WI38 (cell line): ENCODE measurements around the gene FOXP3.

Source experiments
- H3K4me3 ChIP-seq: 2 replicates; pipeline ENCODE4 v1.5.1; 2011; ENCODE audit warnings: low read depth, mild to moderate bottlenecking, control low read depth, low read length
- TF ChIP-seq, protein P1 (sequence below): IDR thresholded peaks from 2 replicates; pipeline ENCODE4 v1.5.1; 2012; ENCODE audit warnings: low read depth, mild to moderate bottlenecking, control low read depth, low read length

Gene FOXP3

GRCh38 chrX:49238735-49239134 lies 25.8 kb downstream of the FOXP3 start:
- TF ChIP-seq, protein P1, sequence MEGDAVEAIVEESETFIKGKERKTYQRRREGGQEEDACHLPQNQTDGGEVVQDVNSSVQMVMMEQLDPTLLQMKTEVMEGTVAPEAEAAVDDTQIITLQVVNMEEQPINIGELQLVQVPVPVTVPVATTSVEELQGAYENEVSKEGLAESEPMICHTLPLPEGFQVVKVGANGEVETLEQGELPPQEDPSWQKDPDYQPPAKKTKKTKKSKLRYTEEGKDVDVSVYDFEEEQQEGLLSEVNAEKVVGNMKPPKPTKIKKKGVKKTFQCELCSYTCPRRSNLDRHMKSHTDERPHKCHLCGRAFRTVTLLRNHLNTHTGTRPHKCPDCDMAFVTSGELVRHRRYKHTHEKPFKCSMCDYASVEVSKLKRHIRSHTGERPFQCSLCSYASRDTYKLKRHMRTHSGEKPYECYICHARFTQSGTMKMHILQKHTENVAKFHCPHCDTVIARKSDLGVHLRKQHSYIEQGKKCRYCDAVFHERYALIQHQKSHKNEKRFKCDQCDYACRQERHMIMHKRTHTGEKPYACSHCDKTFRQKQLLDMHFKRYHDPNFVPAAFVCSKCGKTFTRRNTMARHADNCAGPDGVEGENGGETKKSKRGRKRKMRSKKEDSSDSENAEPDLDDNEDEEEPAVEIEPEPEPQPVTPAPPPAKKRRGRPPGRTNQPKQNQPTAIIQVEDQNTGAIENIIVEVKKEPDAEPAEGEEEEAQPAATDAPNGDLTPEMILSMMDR = no peak
- H3K4me3 ChIP-seq = no peak overlapping the region

GRCh38 chrX:49237060-49237459 lies 27.4 kb downstream of the FOXP3 start:
- no peak overlapping the region for H3K4me3 ChIP-seq
- TF ChIP-seq, protein P1 = no peak

GRCh38 chrX:49233887-49234555 lies 30.5 kb downstream of the FOXP3 start:
- no peak overlapping the region for H3K4me3 ChIP-seq

GRCh38 chrX:49233176-49233575 lies 31.3 kb downstream of the FOXP3 start, which contains the start of gene CACNA1F:
TSS of gene CACNA1F (minus strand) at chrX:49233340. CDS start at chrX:49233309, 31 bp downstream.
- TF ChIP-seq, protein P1 = no peak
- no peak within 1 kb of the TSS for H3K4me3 ChIP-seq

More at GRCh38 chrX:49233887-49234555, 30.5 kb downstream of the FOXP3 start:
- TF ChIP-seq, protein P1 = no peak

GRCh38 chrX:49232525-49232924 lies 32.0 kb downstream of the FOXP3 start:
- H3K4me3 ChIP-seq = no peak overlapping the region
- TF ChIP-seq, protein P1 = no peak

GRCh38 chrX:49231333-49232000 lies 33.0 kb downstream of the FOXP3 start:
- H3K4me3 ChIP-seq = no peak overlapping the region
- TF ChIP-seq, protein P1 = no peak
